Fibroblast of skin of abdomen (primary cell): ENCODE data around the gene THRSP.
"Not testable (repeated sequence)": the region's sequence is repeated elsewhere in the genome, so short reads cannot be mapped to it uniquely, and the experiment has no call there.

Experiments
- DNase-seq: peaks from one replicate; pipeline ENCODE4 v3.0.0-alpha.2; 2013

THRSP gene

GRCh38 chr11:78066471-78066870 lies 2.8 kb downstream of the THRSP start:
- DNase-seq: no peak

GRCh38 chr11:78067704-78068103 lies 4.0 kb downstream of the THRSP start:
- no peak for DNase-seq

- DNase-seq: no peak
Observed at GRCh38 chr11:78069465-78069864, 5.8 kb downstream of the THRSP start.

GRCh38 chr11:78070621-78071020 lies 7.0 kb downstream of the THRSP start:
- DNase-seq: no peak

- no peak for DNase-seq
Observed at GRCh38 chr11:78071717-78072116, 8.1 kb downstream of the THRSP start.

- no peak for DNase-seq
Observed at GRCh38 chr11:78072455-78072854, 8.8 kb downstream of the THRSP start.

- no peak for DNase-seq
Observed at GRCh38 chr11:78074756-78075155, 11.1 kb downstream of the THRSP start.

GRCh38 chr11:78076733-78077403 lies 13.2 kb downstream of the THRSP start:
- no peak for DNase-seq

- not testable (repeated sequence) for DNase-seq
Observed at GRCh38 chr11:78077592-78077991, 13.9 kb downstream of the THRSP start.

- DNase-seq: no peak
Observed at GRCh38 chr11:78078218-78079167, 14.8 kb downstream of the THRSP start.

GRCh38 chr11:78079232-78080083 lies 15.8 kb downstream of the THRSP start, which contains the start of gene NDUFC2:
NDUFC2 (minus strand) TSS chr11:78079862; CDS start chr11:78079744, 118 bp downstream.
- peak; percentile 80 for DNase-seq

- DNase-seq: no peak
Observed at GRCh38 chr11:78080084-78080817, 16.6 kb downstream of the THRSP start.

GRCh38 chr11:78080818-78081495 lies 17.3 kb downstream of the THRSP start:
- peak; percentile 38 for DNase-seq

GRCh38 chr11:78081583-78081982 lies 17.9 kb downstream of the THRSP start:
- DNase-seq: no peak

GRCh38 chr11:78082146-78082545 lies 18.5 kb downstream of the THRSP start:
- no peak for DNase-seq

GRCh38 chr11:78083021-78083420 lies 19.4 kb downstream of the THRSP start:
- no peak for DNase-seq

GRCh38 chr11:78084506-78084905 lies 20.8 kb downstream of the THRSP start:
- DNase-seq: not testable (repeated sequence)

- no peak for DNase-seq
Observed at GRCh38 chr11:78085972-78086371, 22.3 kb downstream of the THRSP start.

- DNase-seq: not testable (repeated sequence)
Observed at GRCh38 chr11:78086521-78087074, 22.9 kb downstream of the THRSP start.

- DNase-seq: no peak
Observed at GRCh38 chr11:78094250-78094649, 30.6 kb downstream of the THRSP start.
